Activated gamma-delta T cell (primary cell): ENCODE data around the gene LBP.
"Not testable (repeated sequence)": the region's sequence is repeated elsewhere in the genome, so short reads cannot be mapped to it uniquely, and the experiment has no call there.

ENCODE experiments used
- DNase-seq: peaks from one replicate; lab custom pipeline; 2025; lab: John Stamatoyannopoulos, UW

The LBP gene

GRCh38 chr20:38402089-38402488 lies 55.8 kb downstream of the LBP start:
- DNase-seq: no peak

- no peak for DNase-seq
These were observed 56.5 kb downstream of the LBP start for GRCh38 chr20:38402816-38403215.

DNA sequence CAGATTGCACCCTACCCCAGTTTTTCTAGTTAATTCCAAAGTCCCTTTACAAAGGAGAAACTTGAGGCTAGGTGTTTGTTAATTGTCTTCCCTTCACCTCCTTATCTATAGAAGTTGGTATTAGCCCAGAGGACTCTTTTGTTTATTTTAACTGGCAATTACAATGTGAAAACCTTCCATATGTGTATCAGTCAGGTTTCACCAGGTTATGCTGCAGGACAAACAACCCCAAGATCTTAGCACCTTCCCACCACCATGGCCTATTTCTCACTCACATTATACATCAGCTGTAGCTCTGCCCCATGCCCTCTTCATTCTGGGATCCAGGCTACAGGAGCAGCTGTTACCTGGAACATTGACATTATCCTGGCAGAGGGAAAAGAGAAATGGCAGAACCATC lies 57.7 kb downstream of the LBP start:
- no peak for DNase-seq

DNA sequence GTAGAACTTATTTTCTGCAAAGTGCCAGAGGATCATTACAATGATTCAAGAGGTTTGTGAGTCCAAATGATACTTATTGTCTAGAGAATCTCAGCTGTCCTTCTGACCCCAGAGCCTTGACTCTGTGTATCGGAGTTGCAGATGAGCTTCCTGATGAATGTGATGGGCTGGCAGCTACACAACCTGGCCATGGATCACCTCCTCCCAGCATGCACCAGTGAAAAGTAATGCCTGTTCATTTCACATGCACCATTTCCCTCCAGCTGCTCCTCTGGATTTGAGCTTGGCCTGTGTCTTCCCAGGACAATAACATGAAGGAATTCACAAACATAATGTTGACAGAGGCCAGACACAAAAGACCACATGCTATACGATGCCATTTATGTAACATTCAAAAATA lies 58.9 kb downstream of the LBP start:
- no peak for DNase-seq

GRCh38 chr20:38406476-38406875 lies 60.2 kb downstream of the LBP start:
- no peak for DNase-seq

GRCh38 chr20:38407321-38407720 lies 61.0 kb downstream of the LBP start:
- DNase-seq: no peak

GRCh38 chr20:38407822-38408221 lies 61.5 kb downstream of the LBP start:
- DNase-seq: not testable (repeated sequence)

- no peak for DNase-seq
These were observed 66.7 kb downstream of the LBP start for GRCh38 chr20:38412877-38413577.

DNA sequence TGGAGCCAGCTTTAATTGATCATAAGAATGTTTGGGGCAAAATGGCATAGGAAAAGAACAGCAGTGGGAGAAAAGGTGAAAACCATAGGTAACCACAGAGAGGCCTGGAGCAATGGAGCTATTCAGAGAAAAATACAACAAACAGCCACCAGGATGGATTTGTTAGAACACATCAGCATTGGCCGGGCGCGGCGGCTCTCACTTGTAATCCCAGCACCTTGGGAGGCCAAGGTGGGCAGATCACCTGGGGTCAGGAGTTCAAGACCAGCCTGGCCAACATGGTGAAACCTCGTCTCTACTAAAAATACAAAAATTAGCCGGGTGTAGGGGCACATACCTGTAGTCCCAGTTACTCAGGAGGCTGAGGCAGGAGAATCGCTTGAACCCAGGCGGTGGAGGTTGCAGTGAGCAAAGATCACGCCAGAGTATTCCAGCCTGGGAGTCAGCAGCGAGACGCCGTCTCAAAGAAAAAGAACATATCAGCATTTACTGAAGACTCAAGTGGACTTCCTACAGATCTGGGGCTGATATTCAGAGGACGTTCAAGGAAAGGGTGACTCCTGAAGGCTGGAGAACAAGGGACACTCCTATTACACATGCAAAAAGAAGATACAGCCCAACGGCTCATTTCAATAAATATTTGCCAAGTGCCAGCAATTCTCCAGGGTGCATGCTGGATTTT lies 68.6 kb downstream of the LBP start:
- no peak for DNase-seq

DNA sequence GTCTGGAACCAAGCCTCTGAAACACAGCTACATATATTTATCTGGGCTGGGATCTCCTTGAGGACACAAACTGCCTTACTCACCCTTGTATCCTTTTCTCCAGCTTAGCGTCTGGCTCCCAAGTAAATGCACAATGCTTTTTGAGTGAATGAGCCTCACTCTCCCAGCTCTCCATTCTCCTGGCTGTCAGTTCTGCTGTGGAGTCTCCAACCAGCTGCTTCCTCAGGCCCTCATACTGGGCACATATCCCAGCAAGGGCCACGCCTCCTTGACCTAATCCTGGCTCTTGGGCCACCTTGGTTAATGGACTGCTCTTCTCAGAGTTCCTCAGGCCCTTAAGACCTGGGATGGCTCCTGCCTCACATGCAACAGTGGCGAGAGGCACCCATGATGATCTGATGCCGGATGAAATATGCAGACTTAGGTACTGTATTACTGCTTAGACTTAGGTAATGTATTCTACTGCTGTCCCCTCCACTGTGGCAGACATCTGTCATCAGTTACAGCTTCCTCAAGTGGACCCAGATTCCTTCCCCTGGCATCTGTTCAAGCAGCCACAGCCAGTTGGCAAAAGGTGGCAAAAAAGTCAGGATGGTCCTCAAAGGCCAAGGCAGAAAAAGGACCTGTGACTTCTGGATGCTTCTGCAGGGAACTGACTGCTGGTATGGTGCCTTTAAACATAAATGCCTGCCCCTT lies 72.4 kb downstream of the LBP start:
- no peak for DNase-seq

GRCh38 chr20:38420388-38421085 lies 74.3 kb downstream of the LBP start:
- no peak for DNase-seq

- no peak for DNase-seq
These were observed 75.6 kb downstream of the LBP start for GRCh38 chr20:38421915-38422314.

DNA sequence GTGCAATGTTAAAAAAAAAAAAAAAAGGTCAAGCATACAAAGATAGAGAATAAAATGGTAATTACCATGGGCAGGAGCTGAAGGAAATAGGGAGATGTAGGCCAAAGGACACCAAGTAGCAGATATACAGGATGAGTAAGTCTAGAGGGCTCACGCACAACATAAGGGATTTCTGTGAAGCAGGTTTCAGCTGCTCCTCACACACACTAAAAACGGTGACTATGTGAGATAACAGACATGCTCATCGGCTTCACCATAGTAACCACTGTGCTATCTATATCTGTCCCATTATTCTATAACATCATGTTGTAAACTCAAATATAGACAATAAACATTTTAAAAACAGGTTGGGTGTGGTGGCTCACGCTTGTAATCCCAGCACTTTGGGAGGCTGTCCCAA lies 77.3 kb downstream of the LBP start:
- no peak for DNase-seq

GRCh38 chr20:38424401-38424800 lies 78.1 kb downstream of the LBP start:
- no peak for DNase-seq

DNA sequence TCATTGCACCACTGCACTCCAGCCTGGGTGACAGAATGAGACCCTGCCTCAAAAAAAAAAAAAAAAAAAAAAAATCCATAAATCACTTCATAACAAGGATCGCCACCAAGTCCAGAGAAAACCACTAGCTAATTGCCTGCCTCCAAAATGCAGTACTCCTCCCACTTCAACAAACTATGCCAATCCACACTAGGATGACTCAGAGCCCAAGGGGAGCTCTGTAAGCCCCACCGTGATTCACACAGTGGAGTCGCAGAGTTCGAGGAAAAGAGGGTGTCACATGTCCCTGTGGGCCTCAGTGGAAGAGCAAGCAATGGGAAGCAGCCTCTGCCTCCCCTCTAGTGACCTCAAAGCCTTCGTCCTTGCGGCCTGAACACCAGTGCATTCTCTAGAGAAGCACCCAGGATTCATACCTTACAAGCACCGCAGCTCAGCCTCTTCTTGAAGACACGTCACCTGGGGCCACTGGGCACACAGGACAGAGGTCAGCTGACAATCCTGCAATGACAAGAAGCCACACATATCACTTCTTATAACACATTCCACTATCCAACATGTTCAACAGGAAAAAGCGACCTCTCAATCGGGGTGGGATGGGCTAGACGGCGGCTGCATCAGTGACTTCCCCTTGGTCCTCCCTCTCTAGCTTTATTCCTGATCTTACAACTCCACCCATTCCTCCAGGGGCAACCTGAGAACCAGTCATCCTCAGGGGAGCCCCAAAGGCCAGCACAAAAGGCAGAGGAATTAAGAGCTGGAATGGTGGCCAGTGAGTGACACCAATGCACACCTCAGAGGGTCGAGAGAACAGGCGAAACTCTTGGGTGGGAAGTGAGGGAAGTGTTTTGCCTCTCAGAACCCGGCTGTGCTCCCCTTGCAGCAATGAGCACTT lies 80.0 kb downstream of the LBP start:
- no peak for DNase-seq
